ENCODE results near the gene CMSS1.

Gene CMSS1

DNA sequence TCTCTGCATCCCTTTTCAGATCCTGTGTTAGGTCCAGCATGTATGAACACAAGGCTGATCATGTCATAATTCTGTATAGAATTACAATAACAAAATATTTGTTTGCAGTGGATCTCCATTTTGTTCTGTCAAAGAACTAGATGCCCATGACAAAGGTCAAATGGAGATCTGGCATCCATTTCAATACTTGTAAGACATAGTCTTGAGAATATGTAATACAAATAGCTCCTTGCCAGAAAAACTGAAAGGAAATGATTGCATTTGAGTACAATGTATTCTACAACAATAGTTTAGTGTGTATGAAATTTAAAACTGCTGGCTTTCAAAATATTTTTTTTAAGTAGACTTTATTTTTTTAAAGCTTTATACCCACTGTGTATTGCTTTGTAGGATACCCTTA lies 101.1 kb downstream of the CMSS1 start:
- no peak overlapping the region for H3K4me3 ChIP-seq (replicated peaks; ENCODE audit: insufficient read depth, low read length)
- no peak for DNase-seq (ENCODE audit: low read depth in 1 of 2, low spot score in 1 of 2)
- H3K27me3 ChIP-seq (ENCODE audit: insufficient read depth, poor library complexity, severe bottlenecking) = no peaks in the 10 kb centered on the region
- no peak overlapping the region for H3K27ac ChIP-seq (replicated peaks)
- TF ChIP-seq GABPA (IDR thresholded peaks at IDR 0.05; ENCODE audit: low read depth) (no peak), SPI1 (IDR thresholded peaks at IDR 0.05; ENCODE audit: borderline replicate concordance, low read depth) (no peak), POLR2AphosphoS5 (IDR thresholded peaks at IDR 0.05; ENCODE audit: low read depth) (no peak)
- TF ChIP-seq, protein P1, sequence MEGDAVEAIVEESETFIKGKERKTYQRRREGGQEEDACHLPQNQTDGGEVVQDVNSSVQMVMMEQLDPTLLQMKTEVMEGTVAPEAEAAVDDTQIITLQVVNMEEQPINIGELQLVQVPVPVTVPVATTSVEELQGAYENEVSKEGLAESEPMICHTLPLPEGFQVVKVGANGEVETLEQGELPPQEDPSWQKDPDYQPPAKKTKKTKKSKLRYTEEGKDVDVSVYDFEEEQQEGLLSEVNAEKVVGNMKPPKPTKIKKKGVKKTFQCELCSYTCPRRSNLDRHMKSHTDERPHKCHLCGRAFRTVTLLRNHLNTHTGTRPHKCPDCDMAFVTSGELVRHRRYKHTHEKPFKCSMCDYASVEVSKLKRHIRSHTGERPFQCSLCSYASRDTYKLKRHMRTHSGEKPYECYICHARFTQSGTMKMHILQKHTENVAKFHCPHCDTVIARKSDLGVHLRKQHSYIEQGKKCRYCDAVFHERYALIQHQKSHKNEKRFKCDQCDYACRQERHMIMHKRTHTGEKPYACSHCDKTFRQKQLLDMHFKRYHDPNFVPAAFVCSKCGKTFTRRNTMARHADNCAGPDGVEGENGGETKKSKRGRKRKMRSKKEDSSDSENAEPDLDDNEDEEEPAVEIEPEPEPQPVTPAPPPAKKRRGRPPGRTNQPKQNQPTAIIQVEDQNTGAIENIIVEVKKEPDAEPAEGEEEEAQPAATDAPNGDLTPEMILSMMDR (IDR thresholded peaks at IDR 0.05; ENCODE audit: insufficient read depth, low read length) = no peak
- TF ChIP-seq, protein P2, sequence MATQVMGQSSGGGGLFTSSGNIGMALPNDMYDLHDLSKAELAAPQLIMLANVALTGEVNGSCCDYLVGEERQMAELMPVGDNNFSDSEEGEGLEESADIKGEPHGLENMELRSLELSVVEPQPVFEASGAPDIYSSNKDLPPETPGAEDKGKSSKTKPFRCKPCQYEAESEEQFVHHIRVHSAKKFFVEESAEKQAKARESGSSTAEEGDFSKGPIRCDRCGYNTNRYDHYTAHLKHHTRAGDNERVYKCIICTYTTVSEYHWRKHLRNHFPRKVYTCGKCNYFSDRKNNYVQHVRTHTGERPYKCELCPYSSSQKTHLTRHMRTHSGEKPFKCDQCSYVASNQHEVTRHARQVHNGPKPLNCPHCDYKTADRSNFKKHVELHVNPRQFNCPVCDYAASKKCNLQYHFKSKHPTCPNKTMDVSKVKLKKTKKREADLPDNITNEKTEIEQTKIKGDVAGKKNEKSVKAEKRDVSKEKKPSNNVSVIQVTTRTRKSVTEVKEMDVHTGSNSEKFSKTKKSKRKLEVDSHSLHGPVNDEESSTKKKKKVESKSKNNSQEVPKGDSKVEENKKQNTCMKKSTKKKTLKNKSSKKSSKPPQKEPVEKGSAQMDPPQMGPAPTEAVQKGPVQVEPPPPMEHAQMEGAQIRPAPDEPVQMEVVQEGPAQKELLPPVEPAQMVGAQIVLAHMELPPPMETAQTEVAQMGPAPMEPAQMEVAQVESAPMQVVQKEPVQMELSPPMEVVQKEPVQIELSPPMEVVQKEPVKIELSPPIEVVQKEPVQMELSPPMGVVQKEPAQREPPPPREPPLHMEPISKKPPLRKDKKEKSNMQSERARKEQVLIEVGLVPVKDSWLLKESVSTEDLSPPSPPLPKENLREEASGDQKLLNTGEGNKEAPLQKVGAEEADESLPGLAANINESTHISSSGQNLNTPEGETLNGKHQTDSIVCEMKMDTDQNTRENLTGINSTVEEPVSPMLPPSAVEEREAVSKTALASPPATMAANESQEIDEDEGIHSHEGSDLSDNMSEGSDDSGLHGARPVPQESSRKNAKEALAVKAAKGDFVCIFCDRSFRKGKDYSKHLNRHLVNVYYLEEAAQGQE (IDR thresholded peaks at IDR 0.05; ENCODE audit: insufficient replicate concordance, low read depth) = no peak

DNA sequence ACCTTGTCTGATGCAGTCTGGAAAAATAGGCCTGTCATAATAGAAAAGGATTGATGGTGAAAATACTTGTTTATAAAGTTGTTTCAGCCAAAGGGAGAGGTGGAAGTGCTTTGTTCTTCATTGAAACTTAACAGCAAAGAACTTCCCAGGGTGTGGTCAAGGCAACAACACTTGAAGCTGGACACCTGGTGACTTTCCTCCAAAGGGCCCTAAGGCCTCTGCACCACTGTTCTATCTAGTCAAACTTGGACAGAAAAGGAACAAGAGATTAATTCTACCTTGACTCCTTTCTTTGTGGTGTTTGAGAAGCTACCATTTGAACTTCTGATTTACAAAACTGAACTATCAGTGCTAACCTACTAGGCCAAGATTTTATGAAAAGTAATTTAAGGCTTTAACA lies 102.0 kb downstream of the CMSS1 start:
- no peak for DNase-seq (ENCODE audit: low read depth in 1 of 2, low spot score in 1 of 2)
- H3K27ac ChIP-seq (replicated peaks) = no peak overlapping the region; the same call in 1 of the 2 replicates

DNA sequence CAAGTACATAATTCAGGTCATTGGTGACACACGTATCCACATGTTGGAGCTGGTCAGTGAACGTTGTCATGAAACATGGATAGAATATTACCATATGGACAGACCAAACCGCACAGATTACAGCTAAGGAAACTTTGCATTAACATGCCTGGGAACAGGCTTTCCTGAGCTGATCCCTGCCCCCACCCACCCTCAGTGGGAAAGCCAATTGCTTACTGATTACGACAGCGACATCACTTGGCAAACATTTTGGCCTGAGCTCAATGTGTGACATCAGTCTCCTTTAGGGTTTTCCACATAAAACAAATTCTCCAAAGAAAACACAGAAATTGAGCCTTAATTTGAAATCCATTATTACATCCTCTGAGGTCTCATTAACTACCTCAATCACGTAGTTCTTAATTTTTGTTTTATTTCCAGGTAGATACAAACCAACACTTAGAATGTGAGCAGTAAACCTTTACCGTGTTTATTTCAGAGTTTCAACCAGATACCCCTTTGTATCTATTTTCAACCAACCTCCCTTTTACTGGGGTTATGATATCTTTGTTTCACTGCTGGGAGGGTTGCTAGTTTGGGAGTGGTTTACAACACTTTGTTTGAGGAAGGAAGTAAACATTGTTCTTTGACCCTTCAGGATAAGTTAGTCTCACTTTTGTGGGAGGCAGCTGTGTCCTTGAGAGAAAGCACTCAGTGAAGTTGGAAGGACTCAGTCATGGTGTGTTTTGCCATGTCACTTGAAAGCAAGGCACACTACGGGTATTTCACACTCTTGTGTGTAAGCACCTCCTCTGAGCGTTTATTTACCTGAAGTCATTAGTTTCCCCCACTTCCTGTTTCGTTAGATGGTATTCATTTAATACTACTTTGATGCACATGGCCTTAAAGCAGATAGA lies 103.1 kb downstream of the CMSS1 start:
- 0 out of 2 replicates have a peak, but pooled peaks have one; percentile 23 for TF ChIP-seq GABPA (IDR thresholded peaks at IDR 0.05; ENCODE audit: low read depth)
- peak; percentile 57; the same call in 1 of the 2 replicates for TF ChIP-seq SPI1 (IDR thresholded peaks at IDR 0.05; ENCODE audit: borderline replicate concordance, low read depth)
- no peak for TF ChIP-seq POLR2AphosphoS5 (IDR thresholded peaks at IDR 0.05; ENCODE audit: low read depth)
- DNase-seq (ENCODE audit: low read depth in 1 of 2, low spot score in 1 of 2) = peak in 1 of 2 experiments; percentile 42
- H3K27ac ChIP-seq (replicated peaks) = peak overlapping the region; percentile 39
- no peak overlapping the region for H3K4me3 ChIP-seq (replicated peaks; ENCODE audit: insufficient read depth, low read length)
- no peaks in the 10 kb centered on the region for H3K27me3 ChIP-seq (ENCODE audit: insufficient read depth, poor library complexity, severe bottlenecking)

More for the DNA sequence above, 102.0 kb downstream of the CMSS1 start:
- H3K4me3 ChIP-seq (replicated peaks; ENCODE audit: insufficient read depth, low read length) = no peak overlapping the region
- no peak for TF ChIP-seq SPI1 (IDR thresholded peaks at IDR 0.05; ENCODE audit: borderline replicate concordance, low read depth)
- TF ChIP-seq POLR2AphosphoS5 (IDR thresholded peaks at IDR 0.05; ENCODE audit: low read depth) = no peak
- TF ChIP-seq, protein P2 (IDR thresholded peaks at IDR 0.05; ENCODE audit: insufficient replicate concordance, low read depth) = no peak
- no peak for TF ChIP-seq GABPA (IDR thresholded peaks at IDR 0.05; ENCODE audit: low read depth)
- TF ChIP-seq, protein P1 (IDR thresholded peaks at IDR 0.05; ENCODE audit: insufficient read depth, low read length) = no peak
- H3K27me3 ChIP-seq (ENCODE audit: insufficient read depth, poor library complexity, severe bottlenecking) = no peaks in the 10 kb centered on the region

DNA sequence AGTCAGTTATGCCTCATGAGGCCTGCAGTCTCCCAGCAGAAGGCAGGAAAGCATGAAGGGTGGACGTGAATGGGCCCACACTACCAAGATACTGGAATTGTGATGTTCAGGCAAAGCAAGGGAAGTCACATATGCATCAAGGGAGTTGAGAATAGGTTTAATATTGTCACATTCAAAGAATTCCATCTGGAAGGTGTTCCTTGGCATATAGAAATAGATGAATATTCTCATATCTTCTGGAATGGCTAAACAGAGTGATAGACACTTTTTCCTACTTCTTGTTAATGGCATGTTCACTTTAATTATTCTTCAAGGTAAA lies 103.7 kb downstream of the CMSS1 start:
- Histone ChIP-seq H3K27me3 (ENCODE audit: insufficient read depth, poor library complexity, severe bottlenecking) (no peaks in the 10 kb centered on the region), H3K4me3 (replicated peaks; ENCODE audit: insufficient read depth, low read length) (no peak overlapping the region), H3K27ac (replicated peaks) (peak overlapping the region; percentile 39)
- TF ChIP-seq POLR2AphosphoS5 (IDR thresholded peaks at IDR 0.05; ENCODE audit: low read depth) = no peak
- TF ChIP-seq SPI1 (IDR thresholded peaks at IDR 0.05; ENCODE audit: borderline replicate concordance, low read depth) = no peak
- TF ChIP-seq, protein P2 (IDR thresholded peaks at IDR 0.05; ENCODE audit: insufficient replicate concordance, low read depth) = no peak
- TF ChIP-seq GABPA (IDR thresholded peaks at IDR 0.05; ENCODE audit: low read depth) = no peak
- TF ChIP-seq, protein P1 (IDR thresholded peaks at IDR 0.05; ENCODE audit: insufficient read depth, low read length) = no peak
- no peak for DNase-seq (ENCODE audit: low read depth in 1 of 2, low spot score in 1 of 2)
